ENCODE data around the gene ANKHD1. TPM values are rescaled to one million over a fixed set of nuclear protein-coding genes. Genes with fewer than 3 reads are reported as not detected.

The ANKHD1 gene, protein sequence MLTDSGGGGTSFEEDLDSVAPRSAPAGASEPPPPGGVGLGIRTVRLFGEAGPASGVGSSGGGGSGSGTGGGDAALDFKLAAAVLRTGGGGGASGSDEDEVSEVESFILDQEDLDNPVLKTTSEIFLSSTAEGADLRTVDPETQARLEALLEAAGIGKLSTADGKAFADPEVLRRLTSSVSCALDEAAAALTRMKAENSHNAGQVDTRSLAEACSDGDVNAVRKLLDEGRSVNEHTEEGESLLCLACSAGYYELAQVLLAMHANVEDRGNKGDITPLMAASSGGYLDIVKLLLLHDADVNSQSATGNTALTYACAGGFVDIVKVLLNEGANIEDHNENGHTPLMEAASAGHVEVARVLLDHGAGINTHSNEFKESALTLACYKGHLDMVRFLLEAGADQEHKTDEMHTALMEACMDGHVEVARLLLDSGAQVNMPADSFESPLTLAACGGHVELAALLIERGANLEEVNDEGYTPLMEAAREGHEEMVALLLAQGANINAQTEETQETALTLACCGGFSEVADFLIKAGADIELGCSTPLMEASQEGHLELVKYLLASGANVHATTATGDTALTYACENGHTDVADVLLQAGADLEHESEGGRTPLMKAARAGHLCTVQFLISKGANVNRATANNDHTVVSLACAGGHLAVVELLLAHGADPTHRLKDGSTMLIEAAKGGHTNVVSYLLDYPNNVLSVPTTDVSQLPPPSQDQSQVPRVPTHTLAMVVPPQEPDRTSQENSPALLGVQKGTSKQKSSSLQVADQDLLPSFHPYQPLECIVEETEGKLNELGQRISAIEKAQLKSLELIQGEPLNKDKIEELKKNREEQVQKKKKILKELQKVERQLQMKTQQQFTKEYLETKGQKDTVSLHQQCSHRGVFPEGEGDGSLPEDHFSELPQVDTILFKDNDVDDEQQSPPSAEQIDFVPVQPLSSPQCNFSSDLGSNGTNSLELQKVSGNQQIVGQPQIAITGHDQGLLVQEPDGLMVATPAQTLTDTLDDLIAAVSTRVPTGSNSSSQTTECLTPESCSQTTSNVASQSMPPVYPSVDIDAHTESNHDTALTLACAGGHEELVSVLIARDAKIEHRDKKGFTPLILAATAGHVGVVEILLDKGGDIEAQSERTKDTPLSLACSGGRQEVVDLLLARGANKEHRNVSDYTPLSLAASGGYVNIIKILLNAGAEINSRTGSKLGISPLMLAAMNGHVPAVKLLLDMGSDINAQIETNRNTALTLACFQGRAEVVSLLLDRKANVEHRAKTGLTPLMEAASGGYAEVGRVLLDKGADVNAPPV (N-terminal part only)
- total RNA-seq, result 100 to 1,000 TPM; 223 to 228 TPM
- total RNA-seq, result 4.9 to 12.4 reads per million in 2 donors

DNA sequence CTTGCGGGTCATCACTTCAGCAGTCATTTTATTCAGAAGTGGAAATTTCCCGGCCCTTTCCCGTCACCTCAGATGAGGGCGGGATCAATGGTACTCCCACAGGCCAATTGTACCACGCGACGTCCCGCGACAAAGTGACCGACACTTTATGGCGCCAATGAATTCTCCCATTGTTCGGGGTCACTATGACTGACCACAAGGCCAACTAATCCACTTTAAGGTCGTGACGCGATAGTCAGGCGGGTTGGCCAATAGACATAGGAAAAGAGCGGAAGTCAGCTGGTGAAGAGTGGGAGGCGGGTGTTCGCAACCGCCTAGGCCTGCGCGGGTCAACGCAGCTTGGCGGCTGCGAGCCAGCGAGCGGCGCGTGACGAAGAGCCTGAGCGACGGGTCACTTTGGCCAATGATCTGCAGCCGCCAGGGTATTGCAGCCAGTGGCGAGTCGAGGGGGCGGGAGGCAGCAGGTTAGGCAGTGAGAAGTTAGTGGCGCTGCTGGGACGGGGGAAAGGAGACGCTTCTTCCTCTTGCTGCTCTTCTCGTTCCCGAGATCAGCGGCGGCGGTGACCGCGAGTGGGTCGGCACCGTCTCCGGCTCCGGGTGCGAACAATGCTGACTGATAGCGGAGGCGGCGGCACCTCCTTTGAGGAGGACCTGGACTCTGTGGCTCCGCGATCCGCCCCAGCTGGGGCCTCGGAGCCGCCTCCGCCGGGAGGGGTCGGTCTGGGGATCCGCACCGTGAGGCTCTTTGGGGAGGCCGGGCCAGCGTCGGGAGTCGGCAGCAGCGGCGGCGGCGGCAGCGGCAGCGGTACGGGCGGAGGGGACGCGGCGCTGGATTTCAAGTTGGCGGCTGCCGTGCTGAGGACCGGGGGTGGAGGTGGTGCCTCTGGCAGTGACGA lies at the start of gene ANKHD1:
TSS of gene ANKHD1 (plus strand) at position 472 of the 896 bp plus-strand sequence. CDS start at position 607, 135 bp downstream.
- Mint-ChIP-seq H3K27ac (no peak within 1 kb of the TSS), H3K27me3 (no peaks in the 10 kb centered on the region), H3K36me3 (ENCODE audit: low read depth) (no peaks in the 10 kb centered on the region), H3K4me3 (no peak within 1 kb of the TSS), H3K4me1 (peaks cover 23% of the 10 kb centered on the region)
- H3K9me3 ChIP-seq (ENCODE audit: control insufficient read depth, low read length, poor library complexity, severe bottlenecking), result no peaks in the 10 kb centered on the region
- DNase-seq (peak; percentile 92 to 96 (median 92)), ATAC-seq (peak; percentile 82)

- Mint-ChIP-seq H3K4me3 (no peak overlapping the region), H3K27ac (no peak overlapping the region), H3K27me3 (no peaks in the 10 kb centered on the region), H3K36me3 (ENCODE audit: low read depth) (peaks cover 2% of the 10 kb centered on the region), H3K4me1 (peaks cover 21% of the 10 kb centered on the region)
- ATAC-seq (no peak), DNase-seq (no peak)
- H3K9me3 ChIP-seq (ENCODE audit: control insufficient read depth, low read length, poor library complexity, severe bottlenecking), result no peaks in the 10 kb centered on the region
Measured at GRCh38 chr5:140355546-140355945, 46.1 kb upstream of the ANKHD1 start.

DNA sequence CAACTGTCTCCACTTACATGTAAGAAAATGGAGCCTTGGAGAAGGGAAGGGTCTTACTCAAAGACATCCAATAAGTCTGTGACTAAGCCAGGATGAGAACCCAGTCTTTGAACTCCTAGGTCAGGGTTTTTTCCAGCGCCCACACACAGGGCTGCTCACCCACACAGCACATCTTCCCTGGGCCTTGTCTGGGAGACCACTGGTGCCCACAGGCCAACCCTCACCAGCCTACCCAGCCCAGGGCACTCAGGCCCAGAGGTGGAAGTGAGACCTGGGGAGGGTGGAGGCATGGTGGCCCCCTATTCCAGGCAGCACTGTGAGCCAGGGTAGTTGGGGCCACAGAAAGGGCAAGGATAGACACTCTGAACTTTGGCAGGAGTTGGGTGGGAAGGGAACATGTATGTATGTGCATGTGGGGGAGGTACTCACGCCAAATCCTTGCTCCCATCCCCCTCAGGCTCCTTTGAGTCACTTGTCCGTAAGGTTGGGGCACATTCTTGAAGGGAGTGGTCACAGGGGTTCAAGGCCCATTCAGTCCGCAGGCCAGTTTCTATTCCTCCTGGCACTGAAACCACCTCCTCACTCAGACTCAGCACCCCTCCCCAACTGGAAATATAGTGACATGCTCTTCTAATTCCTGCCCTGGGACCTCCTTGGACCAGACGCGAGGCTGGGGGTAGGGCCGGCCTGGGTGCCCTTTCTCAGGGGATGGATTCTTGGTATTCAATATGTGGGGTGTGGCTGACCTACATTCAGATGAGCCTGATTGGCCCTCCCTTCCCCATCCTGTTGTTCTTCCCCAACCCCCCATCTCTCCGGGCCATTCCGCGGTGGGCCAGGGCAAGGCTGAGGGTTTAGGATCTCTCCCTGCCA lies 44.5 kb upstream of the ANKHD1 start:
- H3K9me3 ChIP-seq (ENCODE audit: control insufficient read depth, low read length, poor library complexity, severe bottlenecking), result no peaks in the 10 kb centered on the region
- Mint-ChIP-seq H3K27me3 (no peaks in the 10 kb centered on the region), H3K4me1 (peaks cover 16% of the 10 kb centered on the region), H3K4me3 (peak overlapping the region; percentile 95), H3K27ac (peak overlapping the region; percentile 97), H3K36me3 (ENCODE audit: low read depth) (peaks cover 2% of the 10 kb centered on the region)
- ATAC-seq, result peak; percentile 61
- DNase-seq, result no peak

- peak; percentile 98 for ATAC-seq
- Mint-ChIP-seq H3K36me3 (ENCODE audit: low read depth) (peaks cover 2% of the 10 kb centered on the region), H3K4me1 (peaks cover 16% of the 10 kb centered on the region), H3K27ac (peak overlapping the region; percentile 97), H3K4me3 (peak overlapping the region; percentile 95), H3K27me3 (no peaks in the 10 kb centered on the region)
- H3K9me3 ChIP-seq (ENCODE audit: control insufficient read depth, low read length, poor library complexity, severe bottlenecking), result no peaks in the 10 kb centered on the region
- peak; percentile 47 to 60 (median 56) for DNase-seq
Measured at GRCh38 chr5:140357726-140358093, 43.9 kb upstream of the ANKHD1 start.

GRCh38 chr5:140358738-140359310 lies 42.8 kb upstream of the ANKHD1 start:
- H3K36me3 Mint-ChIP-seq (ENCODE audit: low read depth), result peaks cover 2% of the 10 kb centered on the region

DNA sequence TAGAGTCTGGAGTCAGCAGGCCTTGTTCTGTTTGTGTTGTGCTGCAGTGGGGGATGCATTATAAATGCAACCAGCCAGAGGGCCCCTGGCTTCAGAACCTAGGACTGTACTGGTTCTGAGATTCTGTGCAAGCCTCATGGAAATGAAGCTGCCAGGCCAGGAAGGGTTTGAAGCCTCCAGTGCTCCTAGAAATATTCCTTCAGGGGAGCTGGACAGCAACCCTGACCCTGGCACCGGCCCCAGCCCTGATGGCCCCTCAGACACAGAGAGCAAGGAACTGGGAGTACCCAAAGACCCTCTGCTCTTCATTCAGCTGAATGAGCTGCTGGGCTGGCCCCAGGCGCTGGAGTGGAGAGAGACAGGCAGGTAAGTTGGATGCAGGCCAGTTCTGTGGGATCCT lies 41.5 kb upstream of the ANKHD1 start, which contains the start of gene SLC4A9:
TSS of gene SLC4A9 (plus strand) at position 94 of the 400 bp plus-strand sequence. CDS start at position 137, 43 bp downstream.
- DNase-seq, result no peak
- peak within 1 kb of the TSS; percentile 51 for H3K27ac Mint-ChIP-seq
- peaks cover 2% of the 10 kb centered on the region for H3K36me3 Mint-ChIP-seq (ENCODE audit: low read depth)
- H3K4me1 Mint-ChIP-seq, result peaks cover 21% of the 10 kb centered on the region
- no peaks in the 10 kb centered on the region for H3K27me3 Mint-ChIP-seq
- H3K4me3 Mint-ChIP-seq, result no peak within 1 kb of the TSS
- no peak for ATAC-seq
- H3K9me3 ChIP-seq (ENCODE audit: control insufficient read depth, low read length, poor library complexity, severe bottlenecking), result no peaks in the 10 kb centered on the region

More at GRCh38 chr5:140358738-140359310, 42.8 kb upstream of the ANKHD1 start:
- Mint-ChIP-seq H3K4me3 (peak overlapping the region; percentile 67), H3K4me1 (peaks cover 21% of the 10 kb centered on the region), H3K27ac (peak overlapping the region; percentile 51), H3K27me3 (no peaks in the 10 kb centered on the region)
- no peaks in the 10 kb centered on the region for H3K9me3 ChIP-seq (ENCODE audit: control insufficient read depth, low read length, poor library complexity, severe bottlenecking)
- ATAC-seq, result no peak
- DNase-seq, result no peak

- Mint-ChIP-seq H3K4me3 (no peak overlapping the region), H3K36me3 (ENCODE audit: low read depth) (peaks cover 2% of the 10 kb centered on the region), H3K4me1 (peaks cover 21% of the 10 kb centered on the region), H3K27me3 (no peaks in the 10 kb centered on the region), H3K27ac (no peak overlapping the region)
- no peaks in the 10 kb centered on the region for H3K9me3 ChIP-seq (ENCODE audit: control insufficient read depth, low read length, poor library complexity, severe bottlenecking)
- ATAC-seq, result no peak
- DNase-seq, result no peak
Measured at GRCh38 chr5:140360681-140361479, 40.8 kb upstream of the ANKHD1 start.

DNA sequence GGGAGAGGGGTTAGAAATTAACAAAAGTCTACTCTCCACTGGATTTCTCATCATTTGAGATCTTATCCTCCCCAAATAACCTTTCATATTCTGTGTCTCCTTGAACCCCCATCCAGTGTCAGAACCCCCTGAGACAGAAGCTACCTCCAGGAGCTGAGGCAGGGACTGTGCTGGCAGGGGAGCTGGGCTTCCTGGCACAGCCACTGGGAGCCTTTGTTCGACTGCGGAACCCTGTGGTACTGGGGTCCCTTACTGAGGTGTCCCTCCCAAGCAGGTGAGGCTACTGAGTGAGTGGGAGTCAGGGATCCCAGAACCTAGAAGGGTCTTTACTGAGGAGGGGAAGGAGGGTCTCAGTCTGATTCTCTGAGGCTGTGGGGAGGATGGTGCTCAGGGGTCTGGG lies 39.7 kb upstream of the ANKHD1 start:
- Mint-ChIP-seq H3K27ac (peak overlapping the region; percentile 51), H3K27me3 (no peaks in the 10 kb centered on the region), H3K36me3 (ENCODE audit: low read depth) (peaks cover 2% of the 10 kb centered on the region), H3K4me3 (no peak overlapping the region), H3K4me1 (peaks cover 21% of the 10 kb centered on the region)
- ATAC-seq (no peak), DNase-seq (no peak)
- H3K9me3 ChIP-seq (ENCODE audit: control insufficient read depth, low read length, poor library complexity, severe bottlenecking), result no peaks in the 10 kb centered on the region

DNA sequence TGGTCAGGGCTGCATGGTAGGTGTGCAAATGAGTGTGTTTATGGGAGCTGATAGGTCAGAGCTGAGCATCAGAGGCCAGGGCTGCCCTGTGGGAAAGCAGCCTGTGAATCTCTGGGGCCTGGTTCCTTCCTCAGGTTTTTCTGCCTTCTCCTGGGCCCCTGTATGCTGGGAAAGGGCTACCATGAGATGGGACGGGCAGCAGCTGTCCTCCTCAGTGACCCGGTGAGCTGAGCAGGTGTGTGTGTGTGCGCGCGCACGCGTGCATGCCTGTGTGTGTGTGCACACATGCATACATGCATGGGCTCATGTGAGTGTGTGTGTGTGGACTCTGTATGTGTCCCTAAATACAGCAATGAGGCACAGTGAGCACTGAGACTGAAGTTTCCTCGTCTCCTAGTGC lies 39.3 kb upstream of the ANKHD1 start:
- Mint-ChIP-seq H3K4me1 (peaks cover 18% of the 10 kb centered on the region), H3K36me3 (ENCODE audit: low read depth) (peaks cover 2% of the 10 kb centered on the region), H3K4me3 (no peak overlapping the region), H3K27ac (peak overlapping the region; percentile 51), H3K27me3 (no peaks in the 10 kb centered on the region)
- H3K9me3 ChIP-seq (ENCODE audit: control insufficient read depth, low read length, poor library complexity, severe bottlenecking), result no peaks in the 10 kb centered on the region
- ATAC-seq, result no peak
- no peak for DNase-seq

DNA sequence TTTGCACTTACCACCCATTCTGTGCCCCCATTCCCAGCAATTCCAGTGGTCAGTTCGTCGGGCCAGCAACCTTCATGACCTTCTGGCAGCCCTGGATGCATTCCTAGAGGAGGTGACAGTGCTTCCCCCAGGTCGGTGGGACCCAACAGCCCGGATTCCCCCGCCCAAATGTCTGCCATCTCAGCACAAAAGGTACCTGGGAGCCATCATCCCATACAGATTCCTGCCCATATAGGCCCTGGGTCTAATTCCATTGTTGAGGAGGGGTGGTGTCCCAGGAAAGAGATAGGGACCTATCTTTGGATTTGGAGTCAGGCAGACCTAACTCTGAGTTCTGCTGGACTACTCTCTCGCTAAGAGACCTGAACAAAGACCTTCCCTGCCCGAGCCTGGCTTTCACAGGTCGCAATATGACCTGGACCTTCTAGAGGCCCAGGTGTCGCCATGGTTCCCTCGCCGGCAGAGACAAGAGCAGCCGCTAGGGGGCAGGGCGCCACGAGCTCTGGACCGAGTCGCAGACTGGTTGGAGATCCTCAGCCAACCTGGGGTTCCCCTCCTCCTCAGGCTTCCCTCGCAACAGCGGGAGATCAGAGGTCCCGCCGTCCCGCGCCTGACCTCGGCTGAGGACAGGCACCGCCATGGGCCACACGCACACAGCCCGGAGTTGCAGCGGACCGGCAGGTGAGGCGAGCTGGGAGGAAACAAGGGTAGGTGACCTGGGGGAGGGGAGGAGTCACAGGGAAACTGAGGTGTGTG lies 38.6 kb upstream of the ANKHD1 start:
- H3K27me3 Mint-ChIP-seq, result no peaks in the 10 kb centered on the region
- ATAC-seq (peak; percentile 98), DNase-seq (peak; percentile 68 to 88 (median 74))
- peak overlapping the region; percentile 75 for H3K27ac Mint-ChIP-seq
- peak overlapping the region; percentile 87 for H3K4me3 Mint-ChIP-seq
- H3K9me3 ChIP-seq (ENCODE audit: control insufficient read depth, low read length, poor library complexity, severe bottlenecking), result no peaks in the 10 kb centered on the region
- H3K36me3 Mint-ChIP-seq (ENCODE audit: low read depth), result no peaks in the 10 kb centered on the region
- H3K4me1 Mint-ChIP-seq, result peaks cover 12% of the 10 kb centered on the region
